ENCODE measurements around the gene PLCH2. TPM values are rescaled to one million over a fixed set of nuclear protein-coding genes. Genes with fewer than 3 reads are reported as not detected.

Gene PLCH2
- total RNA-seq, 4 donors from 2014 or later = 0.16 to 1.7 (median 0.44) TPM

DNA sequence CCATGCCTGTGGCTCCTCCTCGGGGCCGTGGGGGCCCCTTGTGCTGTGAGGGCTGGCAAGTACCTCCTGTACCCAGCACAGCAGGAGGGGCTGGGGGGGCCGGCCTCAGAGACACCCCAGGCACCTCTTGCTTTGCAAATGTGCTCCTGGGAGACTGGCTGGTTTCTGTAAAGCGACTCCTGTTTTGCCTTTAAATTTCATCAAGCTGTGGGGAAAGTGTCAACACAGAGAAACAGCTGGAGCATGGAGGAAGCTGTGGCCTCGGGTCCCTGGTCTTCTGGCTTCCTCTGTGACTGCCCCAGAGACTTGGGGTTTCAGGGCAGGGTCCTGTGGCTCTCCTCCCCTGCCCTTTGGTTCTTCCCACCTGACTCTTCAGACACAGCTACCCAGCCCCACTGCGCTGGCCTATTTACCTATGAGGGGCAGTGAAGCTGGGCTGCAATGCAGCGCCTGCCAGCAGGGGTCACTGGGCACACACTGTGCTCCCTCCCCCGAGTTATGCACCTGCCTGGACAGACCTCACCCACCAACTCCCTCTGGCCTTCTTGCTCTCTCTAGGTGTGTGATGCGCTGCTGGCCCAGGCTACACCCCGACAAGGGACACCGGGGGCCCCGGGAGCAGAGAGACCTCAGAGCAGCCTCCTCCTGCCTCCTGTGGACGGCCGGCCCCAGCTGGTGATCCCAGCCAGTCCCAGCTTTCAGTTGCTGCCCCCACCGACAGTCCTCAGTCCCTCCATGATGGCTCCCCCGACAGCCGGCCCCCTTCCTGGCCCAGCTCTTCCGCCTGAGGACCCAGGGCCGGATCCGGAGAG lies 46.1 kb upstream of the PLCH2 start:
- DNase-seq (ENCODE audit: low spot score) (no peak), ATAC-seq (ENCODE audit: low FRiP score) (no peak)
- TF ChIP-seq, protein P1, sequence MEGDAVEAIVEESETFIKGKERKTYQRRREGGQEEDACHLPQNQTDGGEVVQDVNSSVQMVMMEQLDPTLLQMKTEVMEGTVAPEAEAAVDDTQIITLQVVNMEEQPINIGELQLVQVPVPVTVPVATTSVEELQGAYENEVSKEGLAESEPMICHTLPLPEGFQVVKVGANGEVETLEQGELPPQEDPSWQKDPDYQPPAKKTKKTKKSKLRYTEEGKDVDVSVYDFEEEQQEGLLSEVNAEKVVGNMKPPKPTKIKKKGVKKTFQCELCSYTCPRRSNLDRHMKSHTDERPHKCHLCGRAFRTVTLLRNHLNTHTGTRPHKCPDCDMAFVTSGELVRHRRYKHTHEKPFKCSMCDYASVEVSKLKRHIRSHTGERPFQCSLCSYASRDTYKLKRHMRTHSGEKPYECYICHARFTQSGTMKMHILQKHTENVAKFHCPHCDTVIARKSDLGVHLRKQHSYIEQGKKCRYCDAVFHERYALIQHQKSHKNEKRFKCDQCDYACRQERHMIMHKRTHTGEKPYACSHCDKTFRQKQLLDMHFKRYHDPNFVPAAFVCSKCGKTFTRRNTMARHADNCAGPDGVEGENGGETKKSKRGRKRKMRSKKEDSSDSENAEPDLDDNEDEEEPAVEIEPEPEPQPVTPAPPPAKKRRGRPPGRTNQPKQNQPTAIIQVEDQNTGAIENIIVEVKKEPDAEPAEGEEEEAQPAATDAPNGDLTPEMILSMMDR (IDR thresholded peaks at IDR 0.05) = no peak

DNA sequence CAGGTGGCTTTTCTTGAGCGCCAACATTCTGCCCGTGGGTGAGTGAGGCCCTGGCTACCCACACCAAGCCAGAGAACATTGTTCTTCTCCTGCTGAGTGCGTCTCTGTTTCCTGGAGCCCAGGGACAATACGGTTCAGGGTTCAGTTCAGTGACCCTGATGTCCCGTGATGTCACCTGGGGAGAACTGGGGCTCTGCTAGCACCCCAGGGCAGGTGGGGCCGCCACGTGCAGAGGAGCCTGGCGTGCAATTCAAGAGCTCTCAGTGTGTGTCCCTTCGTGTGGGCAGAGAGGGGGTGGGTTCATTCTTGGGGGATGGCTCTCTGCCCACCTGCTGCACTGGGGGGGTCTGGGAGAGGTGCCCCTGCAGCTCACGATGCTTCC lies 45.5 kb upstream of the PLCH2 start:
- TF ChIP-seq, protein P1 (IDR thresholded peaks at IDR 0.05) = no peak
- no peak for ATAC-seq (ENCODE audit: low FRiP score)
- no peak for DNase-seq (ENCODE audit: low spot score)

DNA sequence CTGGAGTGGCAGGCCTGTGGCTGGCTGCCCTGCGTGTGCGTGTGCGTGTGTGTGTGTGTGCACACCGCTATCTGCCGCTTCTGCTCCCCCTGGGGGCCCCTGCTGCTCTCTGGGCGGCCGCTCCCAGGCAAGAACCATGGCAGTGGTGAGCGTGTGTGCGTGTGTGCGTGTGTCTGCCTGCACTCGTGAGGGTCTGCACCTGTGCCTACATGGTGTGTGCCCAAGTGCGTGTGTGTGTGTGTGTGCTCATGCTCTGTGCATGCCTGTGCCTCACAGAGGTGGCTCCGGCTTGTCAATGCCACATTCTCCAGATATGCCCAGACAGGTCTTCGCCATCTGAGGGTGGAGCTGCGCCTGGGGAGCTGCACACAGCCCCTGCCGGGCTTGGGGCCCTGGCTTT lies 45.0 kb upstream of the PLCH2 start:
- DNase-seq (ENCODE audit: low spot score) (no peak), ATAC-seq (ENCODE audit: low FRiP score) (no peak)
- TF ChIP-seq, protein P1 (IDR thresholded peaks at IDR 0.05) = no peak

DNA sequence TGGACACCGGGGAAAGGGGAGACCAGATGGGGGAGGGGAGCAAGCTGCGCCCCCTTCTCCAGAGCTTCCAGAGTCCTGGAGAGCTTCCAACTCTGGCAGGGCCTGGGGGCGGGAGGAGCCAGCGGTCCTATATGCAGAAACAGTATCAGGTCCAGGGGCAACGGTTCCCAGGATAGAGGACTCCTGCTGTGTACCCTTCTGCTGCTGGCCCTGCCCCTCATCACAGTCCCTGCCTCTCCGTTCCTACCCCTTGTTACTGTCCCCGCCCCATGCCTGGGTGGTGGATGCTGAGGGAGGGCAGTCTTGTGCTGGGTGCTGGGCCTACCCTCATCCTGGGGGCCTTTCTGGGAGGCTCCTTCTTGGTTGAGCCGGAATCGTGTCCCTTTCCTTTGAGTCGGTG lies 44.6 kb upstream of the PLCH2 start:
- ATAC-seq (ENCODE audit: low FRiP score) = no peak
- TF ChIP-seq, protein P1 (IDR thresholded peaks at IDR 0.05) = no peak
- no peak for DNase-seq (ENCODE audit: low spot score)

DNA sequence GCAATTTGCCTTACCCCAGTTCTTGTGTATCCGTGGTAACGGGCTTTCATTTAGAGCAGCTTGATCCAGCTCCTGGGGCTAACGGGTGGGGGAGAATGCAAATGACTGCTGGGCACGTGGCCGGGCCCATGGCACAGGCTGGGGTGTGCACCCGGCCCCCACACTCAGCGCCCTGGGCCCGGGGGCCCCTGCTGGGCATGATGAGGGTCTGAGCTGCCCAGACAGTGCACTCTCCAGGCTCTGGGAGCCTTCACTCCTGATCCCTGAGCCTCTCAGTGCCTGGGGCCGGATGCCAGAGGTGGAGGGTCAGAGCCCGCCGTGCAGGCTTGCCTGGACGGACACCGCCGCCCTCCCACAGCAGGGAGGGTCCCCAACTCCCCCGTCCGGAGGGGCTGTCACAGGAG lies 43.6 kb upstream of the PLCH2 start:
- ATAC-seq (ENCODE audit: low FRiP score) (no peak), DNase-seq (ENCODE audit: low spot score) (no peak)
- TF ChIP-seq, protein P1 (IDR thresholded peaks at IDR 0.05) = no peak

DNA sequence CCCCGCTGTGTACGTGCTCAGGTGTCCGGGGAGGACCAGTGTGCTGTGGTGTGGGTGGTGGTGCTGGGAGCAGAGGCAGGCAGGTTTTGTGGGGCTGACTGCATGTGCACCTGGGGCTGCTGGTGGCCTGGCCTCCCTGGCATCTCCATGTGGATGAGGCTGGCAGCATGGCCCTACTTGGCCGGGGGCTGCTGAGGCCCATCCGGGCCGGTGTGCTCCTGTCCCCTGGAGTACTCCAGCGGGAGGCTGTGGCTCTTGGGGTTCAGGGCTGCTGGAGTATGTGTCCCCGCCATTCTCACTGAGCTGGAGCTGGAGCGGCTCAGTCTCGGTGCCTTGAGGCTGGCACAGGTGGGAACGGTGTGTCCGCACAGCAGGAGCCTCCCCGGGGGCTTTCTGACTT lies 42.9 kb upstream of the PLCH2 start:
- DNase-seq (ENCODE audit: low spot score) (no peak), ATAC-seq (ENCODE audit: low FRiP score) (no peak)
- TF ChIP-seq, protein P1 (IDR thresholded peaks at IDR 0.05) = no peak

Measured in omental fat pad (tissue), 4 donors.